CD4-positive, alpha-beta T cell treated with Interleukin-2 at 100 ng/mL for 4 hours (primary cell): ENCODE data around the gene ABCA8.
"Not testable (repeated sequence)": the region's sequence is repeated elsewhere in the genome, so short reads cannot be mapped to it uniquely, and the experiment has no call there.

Experiments used
- DNase-seq: peaks from one replicate; pipeline ENCODE4 v3.0.0-alpha.2; 2020; ENCODE audit warnings: low spot score

The ABCA8 gene

DNA sequence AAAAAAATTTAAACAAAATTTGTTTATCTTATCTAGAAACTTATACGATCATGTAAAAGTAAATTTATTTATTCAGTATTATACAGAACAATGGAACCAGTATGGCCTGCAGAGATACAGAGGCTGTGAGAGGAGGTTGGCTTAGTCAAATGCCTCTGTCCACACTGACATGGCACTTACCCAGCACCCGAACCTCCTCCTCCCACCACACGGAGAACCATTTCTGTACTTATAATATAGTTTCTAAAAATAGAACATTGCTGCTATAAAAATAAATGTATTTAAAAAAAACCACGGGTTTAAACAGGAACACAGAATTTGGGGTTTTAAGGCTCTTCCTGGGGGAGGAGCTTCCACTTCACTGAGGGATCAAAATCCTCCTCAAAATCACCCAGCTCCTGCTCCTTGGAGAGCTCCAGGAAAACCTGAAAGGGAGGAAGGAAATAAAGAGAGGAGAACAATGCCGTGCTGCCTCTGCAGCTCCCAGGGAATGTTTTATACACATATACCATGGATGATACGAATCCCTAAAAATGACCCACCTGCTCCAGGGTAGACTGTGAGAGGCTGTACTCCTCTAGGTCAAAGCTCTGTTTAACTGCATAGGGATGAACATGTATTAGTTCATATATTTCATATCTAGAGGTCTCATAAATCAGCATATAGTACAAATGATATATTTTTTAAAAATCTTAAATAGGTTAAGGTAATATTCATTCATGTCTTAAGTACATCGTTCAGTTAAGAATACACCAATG is 87.3 kb downstream of the ABCA8 start:
- no peak for DNase-seq

DNA sequence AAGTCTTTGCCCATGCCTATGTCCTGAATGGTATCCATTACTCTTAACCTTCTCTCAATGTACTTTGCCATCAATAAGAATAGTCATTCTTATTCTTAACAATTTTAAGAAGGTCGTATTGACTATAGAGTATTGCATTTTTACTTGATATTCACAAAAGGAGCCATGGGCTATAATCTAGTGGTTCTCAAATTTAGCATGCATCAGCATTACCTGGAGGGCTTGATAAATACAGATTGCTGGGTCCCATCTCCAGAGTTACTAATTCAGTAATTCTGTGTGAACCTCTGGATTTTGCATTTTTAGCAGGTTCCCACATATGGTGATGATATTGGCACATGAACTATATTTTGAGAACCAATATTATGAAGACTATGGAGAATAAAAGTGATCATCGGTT is 89.6 kb downstream of the ABCA8 start:
- DNase-seq, result no peak

DNA sequence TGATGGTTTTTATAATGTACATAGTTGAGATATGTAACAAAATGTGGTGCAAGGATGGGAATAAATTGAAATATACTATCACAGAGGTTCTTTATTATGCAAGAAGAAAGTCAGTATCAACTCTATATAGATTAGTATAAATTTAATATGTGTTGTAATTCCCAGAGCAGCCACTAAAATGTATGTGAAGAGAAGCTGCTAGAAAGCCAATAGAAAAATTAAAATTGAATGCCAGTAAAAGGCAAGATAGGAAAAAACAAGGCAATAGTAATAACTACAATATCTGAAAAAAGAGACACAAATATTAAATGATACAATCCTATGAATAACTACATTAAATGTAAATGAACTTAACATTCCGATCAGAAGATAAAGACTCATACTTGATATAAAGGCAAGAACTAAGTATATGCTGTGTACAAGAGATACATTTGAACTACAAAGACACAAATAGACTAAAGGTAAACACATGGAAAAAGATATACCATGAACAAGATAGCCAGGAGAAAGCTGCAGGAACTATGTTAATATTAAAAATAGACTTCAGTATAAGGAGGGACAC is 92.0 kb downstream of the ABCA8 start:
- no peak for DNase-seq

DNA sequence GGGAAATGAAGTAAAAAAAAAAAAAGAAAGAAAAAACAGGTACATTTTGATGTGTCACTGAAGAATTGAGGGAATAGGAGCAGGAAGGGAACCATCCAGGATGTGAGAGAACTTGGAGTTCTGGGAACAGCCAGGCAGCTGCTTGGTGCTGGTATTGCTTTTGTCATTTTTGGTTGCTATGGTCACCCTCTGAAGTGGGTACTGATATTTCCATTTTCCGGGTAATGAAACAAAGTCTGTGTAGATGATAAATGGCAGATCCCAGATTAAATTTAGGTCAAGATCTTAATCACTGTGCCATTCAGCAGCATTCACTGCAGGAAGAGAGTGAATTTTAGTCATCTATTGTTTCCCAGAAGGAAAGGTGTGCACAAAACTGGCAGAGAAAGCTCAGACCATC is 93.6 kb downstream of the ABCA8 start:
- DNase-seq, result no peak

DNA sequence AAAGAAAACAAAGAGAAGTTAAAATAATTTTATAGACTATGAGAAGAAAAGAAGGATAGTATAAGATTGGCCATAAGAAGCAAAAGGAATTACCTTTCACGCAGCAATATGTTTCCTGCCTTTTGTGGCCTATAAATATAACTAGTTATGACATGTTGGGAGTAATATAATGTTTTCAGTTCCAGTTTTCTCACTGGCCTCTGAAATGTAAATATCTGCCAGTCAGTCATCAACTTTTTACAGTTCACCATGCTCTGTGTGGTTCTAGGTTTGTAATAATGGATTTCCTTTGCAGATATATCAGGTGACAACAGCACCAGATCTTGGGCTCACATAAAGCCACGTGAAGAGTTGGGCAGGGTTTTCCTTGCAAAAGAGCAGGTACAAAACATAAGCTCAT is 94.3 kb downstream of the ABCA8 start:
- DNase-seq, result no peak

DNA sequence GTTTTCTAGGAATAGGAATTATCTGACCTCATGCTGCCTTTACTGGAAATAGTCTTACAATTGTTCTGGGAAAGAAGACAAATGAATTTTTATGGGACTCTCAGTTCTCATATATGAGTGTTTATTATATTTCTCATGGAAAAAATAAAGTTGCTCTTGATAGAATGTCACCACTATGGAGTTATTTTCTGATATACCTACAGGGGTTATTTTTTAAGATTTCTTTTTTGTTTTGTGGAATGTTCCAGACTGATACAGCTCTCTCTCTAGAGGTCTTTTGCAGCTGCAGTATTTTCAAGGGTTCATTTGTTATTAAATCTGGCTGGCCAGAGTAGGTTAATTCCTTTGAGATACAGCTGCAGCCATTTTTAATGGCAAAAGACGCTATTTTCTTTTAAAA is 100.7 kb downstream of the ABCA8 start:
- no peak for DNase-seq

DNA sequence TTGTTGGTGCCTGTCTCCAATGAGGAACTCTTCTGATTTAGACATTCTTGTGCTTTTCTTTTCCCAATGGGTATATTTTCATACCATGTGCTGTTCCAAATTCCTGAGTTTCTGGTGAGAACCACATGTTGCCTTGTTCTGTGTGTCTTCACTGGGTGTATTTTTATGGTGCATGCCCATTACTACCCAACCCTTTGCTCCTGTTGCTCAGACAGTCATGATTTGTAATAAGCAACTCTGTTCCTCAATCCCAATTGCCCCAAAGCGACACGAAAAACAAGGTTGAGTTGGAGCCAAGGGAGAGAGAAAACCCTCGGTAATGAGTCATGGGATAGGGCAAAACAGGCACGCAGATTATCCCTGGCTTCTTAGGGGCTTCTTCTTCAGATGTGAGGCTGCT is 101.8 kb downstream of the ABCA8 start:
- DNase-seq, result no peak

DNA sequence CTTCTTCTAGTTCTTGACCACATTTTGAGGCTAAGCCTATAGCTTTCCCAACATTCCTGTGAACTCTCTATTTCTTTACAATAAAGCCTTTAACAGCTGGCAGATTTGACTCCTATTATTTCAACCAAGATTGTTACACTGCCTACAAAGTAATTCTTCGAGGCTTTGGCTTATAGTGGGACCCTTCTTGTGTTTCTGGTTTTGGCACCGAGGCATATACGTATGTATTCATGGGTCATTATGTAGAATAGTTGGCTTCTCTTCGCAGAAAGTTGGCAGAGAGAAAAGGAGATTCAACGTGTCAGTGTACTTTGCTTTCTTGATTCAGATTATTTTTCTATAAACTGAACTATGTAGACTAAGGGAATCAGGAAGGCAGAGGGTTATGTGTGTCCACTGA is 102.2 kb downstream of the ABCA8 start:
- no peak for DNase-seq

DNA sequence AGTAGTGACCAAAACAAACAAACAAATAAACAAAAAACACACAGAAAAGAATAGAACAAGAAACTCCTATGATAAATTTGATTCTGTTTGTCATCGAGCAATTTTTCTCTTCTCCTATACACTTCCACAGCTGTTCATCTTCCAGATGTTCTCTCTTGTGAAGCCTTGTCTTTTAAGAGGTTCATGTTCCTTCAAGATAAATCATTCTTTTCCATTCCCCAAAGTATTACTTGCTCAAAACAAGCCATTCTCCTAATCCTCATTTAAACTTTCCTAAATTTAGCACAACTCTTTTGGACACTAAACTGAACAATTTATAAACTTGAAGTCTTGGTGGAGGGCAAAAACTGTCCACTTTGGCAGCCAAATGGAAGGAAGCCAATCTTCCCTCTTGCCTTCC is 103.3 kb downstream of the ABCA8 start:
- no peak for DNase-seq

DNA sequence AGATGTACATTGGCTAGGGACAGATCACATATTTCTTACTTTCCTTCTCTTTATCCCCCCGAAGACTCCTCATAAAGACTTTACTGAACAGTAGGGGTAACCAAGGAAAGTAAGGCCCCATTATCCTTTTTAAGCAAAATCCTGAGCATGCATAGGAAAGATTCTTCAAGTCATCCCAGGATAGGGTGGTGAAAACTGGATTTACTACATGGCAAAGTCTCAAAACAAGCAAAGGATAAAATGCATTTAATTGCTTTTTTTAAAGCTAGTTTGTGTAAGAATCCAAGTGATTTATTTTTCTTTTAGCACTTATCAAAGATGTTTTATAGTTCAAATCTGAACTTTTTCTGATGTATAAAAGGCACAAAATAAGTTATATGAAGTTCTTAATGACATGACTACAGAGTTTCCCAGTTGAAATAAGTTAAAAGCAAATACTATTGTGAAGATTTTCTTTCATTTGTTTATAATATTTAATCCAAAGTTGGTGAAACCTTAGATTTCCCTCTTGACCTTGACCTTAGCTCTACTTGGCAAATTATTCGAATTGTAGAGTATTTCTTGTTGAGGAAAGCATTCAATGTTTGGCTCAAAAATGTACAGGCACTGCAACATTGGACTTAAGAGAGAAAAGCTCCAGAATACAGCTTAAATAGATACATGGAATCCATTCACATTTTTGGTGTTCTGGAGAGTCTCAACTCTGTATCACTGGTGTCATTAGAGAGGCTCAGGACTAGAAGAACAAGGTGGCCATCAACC is 104.3 kb downstream of the ABCA8 start:
- no peak for DNase-seq

DNA sequence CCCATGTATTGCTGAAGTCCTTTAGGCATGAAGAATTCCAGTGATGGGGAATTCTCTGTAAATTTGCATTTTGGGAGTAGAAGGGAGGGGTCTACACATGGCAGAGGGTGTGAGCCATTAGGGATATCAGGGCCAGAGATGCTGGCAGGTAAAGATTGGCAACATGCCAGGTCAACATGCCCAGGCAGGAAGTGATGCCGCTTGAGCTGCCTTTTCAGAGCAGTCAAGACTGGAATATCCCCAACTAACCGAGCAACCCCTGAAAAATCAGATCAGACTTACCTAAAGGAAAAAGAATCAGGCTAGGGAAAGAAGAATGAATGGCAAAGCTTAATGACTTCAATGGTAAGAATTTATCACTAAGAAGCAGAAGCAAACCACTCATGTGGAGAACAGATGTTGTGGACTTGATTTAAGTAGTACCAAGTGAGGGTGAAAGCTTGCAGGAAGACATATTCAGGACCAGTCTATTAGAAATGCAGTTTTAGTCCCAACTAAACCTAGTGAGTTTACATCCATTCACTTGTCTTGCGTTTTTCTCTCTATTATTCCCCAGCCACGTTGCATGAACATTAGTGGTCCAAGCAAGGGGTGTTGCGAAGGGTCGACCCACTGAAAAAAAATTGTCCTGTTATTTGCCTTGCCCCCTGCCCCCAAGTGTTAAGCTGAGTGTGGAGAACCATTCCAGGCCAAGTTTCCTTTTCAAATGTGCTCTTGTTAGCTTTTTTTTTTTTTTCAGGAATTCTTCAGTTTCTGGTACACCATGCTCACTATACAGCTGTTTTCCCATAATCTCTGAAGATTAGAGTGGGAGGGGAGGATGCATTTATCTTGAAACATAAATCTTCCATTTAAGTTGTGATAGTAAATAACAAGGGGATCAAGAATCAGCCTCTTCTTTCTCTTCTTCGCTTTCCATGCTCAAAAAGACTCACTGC is 105.2 kb downstream of the ABCA8 start:
- no peak for DNase-seq

DNA sequence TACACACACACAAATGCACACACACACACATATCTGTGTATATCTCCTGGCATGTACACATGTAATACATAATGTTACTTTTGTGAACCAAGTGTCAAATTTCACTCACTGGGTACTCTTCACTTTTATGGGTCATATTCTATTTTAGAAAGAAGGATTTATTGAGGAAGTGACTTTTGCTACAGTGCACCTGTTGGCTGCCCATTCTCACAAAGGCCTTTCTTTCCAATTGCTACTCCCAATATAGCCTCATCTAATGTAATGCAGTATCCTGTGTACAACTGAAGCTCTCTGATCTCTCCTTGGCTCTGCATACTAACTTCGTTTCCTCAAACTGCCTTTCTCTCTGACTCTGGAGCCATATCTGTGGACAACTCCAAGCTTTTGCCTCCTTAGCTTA is 107.5 kb downstream of the ABCA8 start:
- no peak for DNase-seq

DNA sequence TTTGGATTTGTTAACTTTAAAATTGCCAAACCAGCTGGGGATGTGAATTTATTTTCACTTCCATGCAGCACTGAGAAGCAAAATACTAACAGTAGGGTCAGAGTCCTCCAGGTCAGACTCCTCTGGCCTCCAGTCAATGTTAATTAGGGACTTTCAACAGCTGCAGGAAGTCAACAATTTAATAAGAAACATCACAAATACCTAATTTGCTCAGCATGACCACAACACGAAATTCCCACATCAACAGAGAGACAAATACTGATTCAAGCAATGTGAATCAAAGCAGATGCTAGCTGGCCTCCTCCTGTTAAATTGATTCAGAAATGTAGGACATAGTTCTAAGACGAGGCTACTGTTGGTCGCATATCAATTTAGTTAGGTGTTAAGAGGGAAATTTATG is 111.7 kb downstream of the ABCA8 start:
- no peak for DNase-seq

DNA sequence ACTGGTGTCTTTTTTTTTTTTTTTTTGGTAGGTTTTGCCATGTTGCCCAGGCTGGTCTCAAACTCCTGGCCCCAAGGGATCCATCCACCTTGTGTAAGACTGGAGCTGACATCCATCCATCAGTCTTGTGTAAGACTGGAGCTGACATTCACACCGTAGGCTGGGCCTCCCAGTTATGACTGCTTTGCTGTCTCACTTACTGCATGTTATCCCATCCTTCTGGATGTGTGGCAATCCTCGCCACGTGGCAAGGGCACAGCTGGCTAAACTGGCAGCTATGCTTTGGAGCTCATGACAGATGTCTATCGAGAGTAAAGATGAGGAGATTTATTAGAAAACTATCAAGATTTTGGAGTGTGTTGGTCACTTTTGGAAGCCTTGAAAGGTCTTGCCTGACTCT is 115.1 kb downstream of the ABCA8 start:
- DNase-seq, result no peak

DNA sequence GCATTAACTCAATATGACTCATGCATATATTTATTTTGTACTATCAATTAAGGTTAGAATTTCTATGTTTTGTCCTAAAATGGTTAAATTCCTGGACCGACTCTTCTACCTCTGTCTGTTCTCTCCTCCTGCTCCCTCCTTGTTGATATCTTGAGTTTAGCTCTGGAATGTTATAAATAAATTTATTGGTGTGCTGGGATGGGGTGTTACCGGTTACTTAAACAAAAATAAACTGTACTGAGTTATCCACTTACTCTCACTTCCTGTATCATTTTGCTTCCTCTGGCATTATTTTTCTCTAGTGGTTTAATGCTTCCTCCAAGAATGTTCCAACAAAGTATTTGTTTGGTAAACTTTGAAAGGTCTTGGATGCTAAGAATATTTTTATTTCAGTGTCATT is 120.1 kb downstream of the ABCA8 start:
- DNase-seq, result no peak

DNA sequence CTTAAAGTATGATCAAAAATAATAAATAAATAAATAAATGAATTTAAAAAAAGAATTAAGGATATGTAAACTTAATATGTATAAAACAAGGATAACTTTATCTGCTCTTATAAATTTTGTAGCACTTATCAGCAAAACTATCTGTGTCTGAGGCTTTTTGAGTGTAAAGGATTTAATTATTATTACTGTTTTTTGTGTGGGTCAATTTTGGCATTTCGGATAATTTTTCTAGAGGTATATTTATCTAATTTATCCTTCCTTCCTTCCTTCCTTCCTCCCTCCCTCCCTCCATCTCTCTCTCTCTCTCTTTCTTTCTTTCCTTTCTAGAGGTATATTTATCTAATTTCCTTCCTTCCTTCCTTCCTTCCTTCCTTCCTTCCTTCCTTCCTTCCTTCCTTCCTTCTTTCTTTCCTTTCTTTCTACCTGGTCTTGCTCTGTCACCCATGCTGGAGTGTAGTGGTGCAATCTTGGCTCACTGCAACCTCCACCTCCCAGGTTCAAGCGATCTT is 120.8 kb downstream of the ABCA8 start:
- DNase-seq, result no peak

DNA sequence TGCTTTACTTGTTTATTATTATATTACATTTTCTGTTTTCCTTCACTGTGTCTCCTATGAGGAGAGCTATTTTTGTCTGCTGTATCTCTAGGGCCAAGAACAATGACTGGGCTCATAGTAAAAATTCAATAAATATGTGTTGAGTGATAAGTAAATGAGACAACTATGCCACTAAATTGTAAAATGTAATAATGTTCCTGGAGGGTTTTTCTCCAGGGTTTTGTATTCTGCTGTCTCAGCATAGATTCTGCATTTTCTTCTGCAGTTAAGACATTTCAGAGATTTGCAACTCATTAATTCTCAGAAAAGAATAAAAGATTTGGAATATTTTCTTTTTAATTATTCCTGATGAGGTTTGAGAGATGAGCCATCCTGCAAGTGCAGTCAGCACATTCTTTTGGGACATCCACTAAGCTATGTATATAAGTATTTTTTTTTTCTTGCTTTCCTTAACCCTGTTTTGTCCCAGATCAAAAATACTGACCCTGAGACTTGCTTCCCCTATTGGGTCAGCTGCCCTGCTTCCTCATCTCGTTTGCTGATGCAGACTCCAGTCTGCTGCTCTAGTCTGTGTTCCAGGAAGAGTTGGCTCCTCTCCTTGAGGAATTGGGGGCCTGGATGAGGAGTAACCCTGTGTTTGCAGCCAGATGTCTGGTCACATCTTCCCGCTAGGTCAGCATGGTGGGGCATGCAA is 122.9 kb downstream of the ABCA8 start:
- no peak for DNase-seq

DNA sequence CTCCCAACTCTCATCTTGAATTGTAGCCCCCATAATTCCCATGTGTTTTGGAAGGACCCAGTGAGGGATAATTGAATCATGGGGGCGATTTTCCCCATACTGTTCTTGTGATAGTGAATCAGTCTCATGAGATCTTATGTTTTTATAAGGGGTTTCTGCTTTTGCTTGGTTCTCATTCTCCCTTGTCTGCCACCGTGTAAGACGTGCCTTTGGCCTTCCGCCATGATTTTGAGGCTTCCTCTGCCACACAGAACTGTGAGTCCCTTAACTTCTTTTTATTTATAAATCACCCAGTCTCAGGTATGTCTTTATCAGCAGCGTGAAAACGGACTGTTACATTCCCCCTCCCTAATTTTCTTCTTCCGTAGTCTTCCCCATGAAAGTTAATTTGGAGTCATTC is 124.0 kb downstream of the ABCA8 start:
- DNase-seq, result no peak

DNA sequence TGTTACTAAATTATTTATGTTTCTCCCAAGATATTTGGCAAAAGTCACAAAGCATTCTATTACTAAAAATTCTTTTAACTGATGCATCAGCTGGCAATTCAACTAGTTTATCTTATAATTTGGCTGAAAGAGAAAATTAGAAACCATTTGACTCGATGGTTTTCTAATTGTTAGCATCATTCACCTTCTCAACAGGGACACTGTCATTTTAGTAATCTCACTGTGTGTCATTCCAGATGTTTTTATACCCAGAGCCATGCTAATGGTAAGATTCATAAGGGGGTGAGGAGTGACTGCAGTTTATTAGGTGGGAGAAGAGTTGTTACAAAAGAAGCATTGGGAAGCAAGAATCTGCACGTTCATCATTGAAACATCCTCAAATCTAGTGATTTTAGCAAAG is 124.9 kb downstream of the ABCA8 start:
- no peak for DNase-seq

DNA sequence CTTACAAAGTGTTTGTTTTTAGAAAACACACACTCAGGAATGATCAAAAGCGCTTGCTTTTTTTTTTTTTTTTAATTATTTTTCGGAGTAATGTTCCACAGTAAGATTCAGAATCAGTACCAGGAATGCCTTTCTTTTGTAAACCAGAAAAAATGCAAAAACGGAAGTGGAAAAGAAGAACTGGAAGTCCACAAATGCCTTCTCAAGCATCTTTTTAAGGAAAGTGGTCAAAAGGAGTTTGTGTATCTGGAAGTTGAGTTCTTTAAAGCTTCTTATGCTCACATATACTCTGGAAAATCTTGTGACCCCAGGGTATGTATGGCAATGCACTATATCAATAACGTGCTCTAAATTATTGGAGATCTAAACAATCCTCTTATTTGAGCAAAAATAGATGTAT is 126.0 kb downstream of the ABCA8 start:
- no peak for DNase-seq

DNA sequence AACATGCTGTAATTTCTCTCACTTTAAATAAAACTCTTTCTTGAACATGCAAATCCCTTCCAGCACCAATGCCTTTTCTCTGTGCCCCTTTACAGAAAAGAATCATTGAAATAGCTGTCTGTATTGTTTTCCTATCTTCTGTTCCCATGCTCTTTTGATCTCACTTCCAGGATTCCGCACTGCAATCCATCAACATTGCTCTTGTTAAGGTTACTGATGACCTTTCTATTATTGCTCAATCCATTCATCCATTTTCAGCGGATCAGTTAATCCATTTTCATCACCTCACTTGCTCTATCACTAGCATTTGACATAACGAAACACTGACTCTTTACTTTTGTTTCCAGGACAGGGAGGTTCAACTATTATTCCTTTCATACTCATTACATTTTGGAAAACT is 130.5 kb downstream of the ABCA8 start:
- DNase-seq, result no peak

DNA sequence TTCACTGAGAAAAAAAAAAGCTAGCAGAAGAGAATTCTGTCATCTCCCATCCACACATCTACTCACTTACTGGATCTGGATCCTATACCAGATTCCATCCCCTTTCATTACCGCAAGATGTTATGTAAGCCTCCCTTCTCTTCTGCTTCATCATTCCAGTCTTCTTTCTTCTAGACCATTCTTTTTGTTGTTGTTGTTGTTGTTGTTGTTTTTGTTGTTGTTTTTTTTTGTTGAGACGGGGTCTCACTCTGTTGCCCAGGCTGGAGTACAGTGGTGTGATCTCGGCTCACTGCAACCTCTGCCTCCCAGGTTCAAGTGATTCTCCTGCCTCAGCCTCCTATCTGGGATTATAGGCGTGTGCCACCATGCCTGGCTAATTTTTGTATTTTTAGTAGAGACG is 131.0 kb downstream of the ABCA8 start:
- not testable (repeated sequence) for DNase-seq
